Measurements from ENCODE around the gene PASD1. TPM values are rescaled to one million over a fixed set of nuclear protein-coding genes. Genes with fewer than 3 reads are reported as not detected.

Gene PASD1
- total and polyA plus RNA-seq, 10 of the 15 experiments (the other 5 are each of a cell fraction or from before 2014, with no cell fraction given), result under 0.01 to 0.01 TPM; not detected in 8

GRCh38 chrX:151680805-151681204, 117.3 kb downstream of the PASD1 start:
- H3K4me2 ChIP-seq (ENCODE audit: control insufficient read depth, insufficient read depth), result no peak overlapping the region
- ATAC-seq (peak; percentile 99), DNase-seq (ENCODE audit: low read depth, low spot score) (peak; percentile 12), FAIRE-seq (peak; percentile 84)
- no peak overlapping the region for H3K4me3 ChIP-seq
- H3K36me3 ChIP-seq (ENCODE audit: control insufficient read depth in 2 of 2, insufficient read depth in 2 of 2, low read length in 1 of 2), result no peaks in the 10 kb centered on the region
- H3K9me3 ChIP-seq (replicated peaks; ENCODE audit: control insufficient read depth, insufficient read depth, low read length), result no peaks in the 10 kb centered on the region
- TF ChIP-seq RUNX3 (IDR thresholded peaks at IDR 0.05; ENCODE audit: low read length) (peak; percentile 54; the same call in 1 of the 2 replicates), SMC3 (IDR thresholded peaks at IDR 0.05; ENCODE audit: borderline replicate concordance, low read length) (peak; percentile 89), CTCF (IDR thresholded peaks at IDR 0.05 in 2 of 3, conservative IDR thresholded peaks at IDR 0.05 in 1 of 3; ENCODE audit: control insufficient read depth in 2 of 3, extremely low read depth in 1 of 3, insufficient read depth in 1 of 3, low read depth in 3 of 3, low read length in 3 of 3) (peak; percentile 73 to 83 (median 80)), GATAD2B (conservative IDR thresholded peaks at IDR 0.05; ENCODE audit: low read depth) (no peak), RAD21 (IDR thresholded peaks at IDR 0.05; ENCODE audit: insufficient read depth, low read depth, low read length) (peak; percentile 92), MTA3 (IDR thresholded peaks at IDR 0.05; ENCODE audit: borderline replicate concordance, low read length) (no peak), RB1 (IDR thresholded peaks at IDR 0.05; ENCODE audit: borderline replicate concordance) (no peak), PAX5 (IDR thresholded peaks at IDR 0.05; ENCODE audit: borderline replicate concordance, low read depth, low read length) (no peak)
- intact Hi-C loops (cut with micrococcal nuclease; ENCODE audit: unreplicated experiment), result loop anchor here (1.0 to 10.0 kb wide), 4 partner anchors 176 to 909 kb away; no protein-coding TSS in a partner anchor
- no peak overlapping the region for H3K9ac ChIP-seq (ENCODE audit: control insufficient read depth, insufficient read depth, low read length)
- 0 out of 4 replicates have a peak, but pooled peaks cover 0 to 2% of the 10 kb centered on the region in 2 experiments for H3K27me3 ChIP-seq (replicated peaks in 1 of 2; ENCODE audit: control insufficient read depth in 2 of 2, insufficient read depth in 2 of 2, low read length in 1 of 2)
- no peaks in the 10 kb centered on the region for H3K4me1 ChIP-seq (ENCODE audit: control insufficient read depth, insufficient read depth, low read length)
- no peak overlapping the region for H2AFZ ChIP-seq (ENCODE audit: control insufficient read depth, low read depth, low read length)
- SMC1A ChIA-PET (ENCODE audit: uncharacterized antibody, unreplicated experiment), result interaction anchor here (0.8 to 0.9 kb wide), 2 partner anchors 529 to 1270 kb away, joined by 3 to 4 read pairs; no protein-coding TSS in a partner anchor
- in situ Hi-C loops (cut with MboI), result loop anchor here (5.0 to 25.0 kb wide), 2 partner anchors 529 to 919 kb away; no protein-coding TSS in a partner anchor
- no peak overlapping the region for H3K27ac ChIP-seq (ENCODE audit: control insufficient read depth, insufficient read depth)
- BruUV-seq (replicated peaks), result no TSS peak
- H3K79me2 ChIP-seq (ENCODE audit: control insufficient read depth, insufficient read depth, low read length), result no peaks in the 10 kb centered on the region
- H4K20me1 ChIP-seq (ENCODE audit: control insufficient read depth, insufficient read depth), result no peaks in the 10 kb centered on the region
- 29% methylated on average over 4 of the region's 4 CpGs for WGBS (ENCODE audit: insufficient coverage, insufficient replicate concordance, low lambda C conversion rate, missing lambda C conversion rate)
- RAD21 ChIA-PET (ENCODE audit: unreplicated experiment), result interaction anchor here (0.9 to 2.4 kb wide), 4 partner anchors 175 to 531 kb away, joined by 3 to 11 read pairs (median 8); no protein-coding TSS in a partner anchor
- POLR2A ChIA-PET, result no interaction called here
- CTCF ChIA-PET, result interaction anchor here (0.6 to 3.6 kb wide), 7 partner anchors 175 to 961 kb away, joined by 3 to 37 read pairs (median 4); no protein-coding TSS in a partner anchor
